Endothelial cell of umbilical vein (primary cell): Measurements from ENCODE around the gene HOXD12. TPM values are rescaled to one million over a fixed set of nuclear protein-coding genes. Genes with fewer than 3 reads are reported as not detected.

Source experiments
- BruUV-seq: library from RNA; stranded (reverse); fragments of 400-500 nt; replicated peaks from 2 replicates; lab custom pipeline; 2021; lab: Mats Ljungman, UMichigan
- CTCF ChIA-PET: fragments of 300-600, 350-600 bp; sonication (Branson Sonifier 250); formaldehyde crosslinking; loops from one replicate; lab custom pipeline; 2021; ENCODE audit warnings: antibody characterized with exemption, inconsistent platforms; lab: Charles Lee
- POLR2A ChIA-PET: fragments of 300-600, 350-600 bp; sonication (Branson Sonifier 250); formaldehyde crosslinking; loops from one replicate; lab custom pipeline; 2021; ENCODE audit warnings: antibody characterized with exemption, inconsistent platforms; lab: Charles Lee
- DNase-seq: peaks from one replicate; pipeline ENCODE4 v3.0.0-alpha.2; 2011; ENCODE audit warnings: low read depth, low spot score
- FAIRE-seq: peaks from 2 replicates; lab custom pipeline; 2011; peaks lifted over from hg19 to GRCh38; lab: Jason Lieb, UNC
- H2AFZ ChIP-seq: 2 replicates; pipeline ENCODE4 v1.6.0; 2012; ENCODE audit warnings: low read depth, low read length, control low read depth, inconsistent platforms
- H3K27ac ChIP-seq: 2 replicates; pipeline ENCODE4 v1.5.1; 2011; ENCODE audit warnings: low read depth, mild to moderate bottlenecking, control low read depth, low read length, moderate library complexity; ENCODE audit not compliant: insufficient read depth
- H3K27me3 ChIP-seq, 2 experiments: 2 replicates each; pipeline versions ENCODE4 v1.6.0 to v1.6.1; 2011; ENCODE audit warnings: low read length in 2 of 2, mixed read lengths in 1 of 2; ENCODE audit not compliant: control insufficient read depth in 2 of 2, insufficient read depth in 2 of 2
- H3K36me3 ChIP-seq, 2 experiments: 2 replicates in 1 of 2; 3 replicates in 1 of 2; pipeline ENCODE4 v1.5.1; 2011; ENCODE audit warnings: low read length in 2 of 2, mild to moderate bottlenecking in 1 of 2, moderate library complexity in 1 of 2; ENCODE audit not compliant: control insufficient read depth in 2 of 2, insufficient read depth in 2 of 2; ENCODE audit errors: extremely low read depth in 1 of 2
- H3K4me1 ChIP-seq: 3 replicates; pipeline ENCODE4 v1.5.1; 2011; ENCODE audit warnings: mild to moderate bottlenecking, low read length; ENCODE audit not compliant: control insufficient read depth, insufficient read depth; ENCODE audit errors: extremely low read depth
- H3K4me2 ChIP-seq: 2 replicates; pipeline ENCODE4 v1.6.1; 2011; ENCODE audit warnings: low read length, control low read depth, mixed read lengths; ENCODE audit not compliant: insufficient read depth
- H3K4me3 ChIP-seq, 3 experiments: fragments of 200-600 bp in 1 of 3; sonication (generic), shearing (Covaris generic) in 1 of 3; replicated peaks in 1 of 3; 2 replicates each; pipeline ENCODE4 v1.5.1; 2011 to 2016; ENCODE audit warnings: control low read depth in 3 of 3, low read length in 3 of 3, mild to moderate bottlenecking in 2 of 3, inconsistent platforms in 1 of 3, low read depth in 1 of 3, moderate library complexity in 1 of 3; ENCODE audit not compliant: insufficient read depth in 1 of 3
- H3K79me2 ChIP-seq: 2 replicates; pipeline ENCODE4 v1.6.0; 2012; ENCODE audit warnings: low read length, inconsistent platforms; ENCODE audit not compliant: control insufficient read depth, insufficient read depth
- H3K9ac ChIP-seq: replicated peaks from 2 replicates; pipeline ENCODE3; 2011; ENCODE audit warnings: low read length, control low read depth; ENCODE audit not compliant: insufficient read depth; ENCODE audit errors: extremely low read depth
- H3K9me1 ChIP-seq: replicated peaks from 3 replicates; pipeline ENCODE4 v1.6.0; 2011; ENCODE audit warnings: mild to moderate bottlenecking, low read length; ENCODE audit not compliant: control insufficient read depth, insufficient read depth; ENCODE audit errors: extremely low read depth
- H3K9me3 ChIP-seq: replicated peaks from 2 replicates; pipeline ENCODE4 v1.5.1; 2012; ENCODE audit warnings: low read length, inconsistent platforms; ENCODE audit not compliant: control insufficient read depth, insufficient read depth
- H4K20me1 ChIP-seq: replicated peaks from 2 replicates; pipeline ENCODE3; 2011; ENCODE audit warnings: mild to moderate bottlenecking, low read length; ENCODE audit not compliant: control insufficient read depth, insufficient read depth; ENCODE audit errors: extremely low read depth
- EZH2 ChIP-seq: IDR thresholded peaks from 2 replicates; pipeline ENCODE4 v1.6.1; 2012; ENCODE audit warnings: borderline replicate concordance, low read depth, mild to moderate bottlenecking, moderate library complexity, low read length, inconsistent platforms; ENCODE audit not compliant: severe bottlenecking
- JUN ChIP-seq: IDR thresholded peaks from 2 replicates; pipeline ENCODE4 v1.6.1; 2011; ENCODE audit warnings: borderline replicate concordance, low read depth; ENCODE audit not compliant: insufficient read length, insufficient read depth
- POLR2A ChIP-seq: IDR thresholded peaks from 2 replicates; pipeline ENCODE4 v1.6.1; 2012; ENCODE audit warnings: low read depth, mild to moderate bottlenecking, control low read depth, low read length
- POLR2AphosphoS5 ChIP-seq: IDR thresholded peaks from 2 replicates; pipeline ENCODE4 v1.6.1; 2012; ENCODE audit warnings: low read depth, mild to moderate bottlenecking, control low read depth, low read length, moderate library complexity; ENCODE audit not compliant: insufficient read depth
- dilution Hi-C: fragments of 300-500 bp; cut with MboI; formaldehyde crosslinking; loops from one replicate; pipeline ENCODE4 v1.15.0; 2019; ENCODE audit warnings: low sequenced_read_pairs; ENCODE audit not compliant: extremely low pct_ligation_motif_present
- intact Hi-C: fragments of 100-400 bp; cut with micrococcal nuclease; formaldehyde crosslinking; loops from one replicate; pipeline ENCODE4 v1.10.0; 2022
- polyA plus RNA-seq, 4 experiments: library from polyadenylated mRNA; depleted of rRNA in 3 of 4; stranded (reverse) in 3 of 4; unstranded in 1 of 4; fragments of >200 nt; gene quantifications; 2 replicates each; pipeline versions ENCODE4 v1.2.1 to v1.2.3, GENCODE V29; 2011 to 2012; ENCODE audit warnings: missing spikeins in 1 of 4
- total RNA-seq: library from RNA; stranded (reverse); gene quantifications from 2 replicates; pipeline ENCODE4 v1.2.3, GENCODE V29; 2021

HOXD12 gene
- total and polyA plus RNA-seq, 2 donors (not counting 3 experiments of a cell fraction or from before 2014, with no cell fraction given), result not detected

- no peak overlapping the region for H3K4me2 ChIP-seq
- H3K9me3 ChIP-seq, result no peaks in the 10 kb centered on the region
- DNase-seq (no peak), FAIRE-seq (no peak)
- POLR2A ChIA-PET, result no interaction called here
- CTCF ChIA-PET, result interaction anchor here (0.8 to 2.4 kb wide), 5 partner anchors 8 to 1404 kb away, joined by 3 to 13 read pairs (median 4); partner anchors contain the start of gene HOXD9
- dilution Hi-C loops, result no loop called here
- no peaks in the 10 kb centered on the region for H3K79me2 ChIP-seq
- H3K27ac ChIP-seq, result no peak overlapping the region
- H3K4me3 ChIP-seq, result no peak overlapping the region
- intact Hi-C loops, result no loop called here
- no peaks in the 10 kb centered on the region for H3K4me1 ChIP-seq
- no peak for TF ChIP-seq JUN
- TF ChIP-seq POLR2A, result no peak
- no peak for TF ChIP-seq POLR2AphosphoS5
- H3K36me3 ChIP-seq, result no peaks in the 10 kb centered on the region
- BruUV-seq, result no TSS peak
- no peak overlapping the region for H3K9ac ChIP-seq
- no peaks in the 10 kb centered on the region for H4K20me1 ChIP-seq
- peaks cover 86 to 97% of the 10 kb centered on the region in 2 experiments for H3K27me3 ChIP-seq
- no peak overlapping the region for H2AFZ ChIP-seq
- no peaks in the 10 kb centered on the region for H3K9me1 ChIP-seq
These were observed 3.6 kb downstream of the HOXD12 start for GRCh38 chr2:176103194-176103593.

GRCh38 chr2:176103742-176104315 lies 4.2 kb downstream of the HOXD12 start:
- Histone ChIP-seq H3K9me1 (no peaks in the 10 kb centered on the region), H3K4me3 (no peak overlapping the region), H3K4me1 (no peaks in the 10 kb centered on the region), H3K9me3 (no peaks in the 10 kb centered on the region), H4K20me1 (no peaks in the 10 kb centered on the region), H2AFZ (no peak overlapping the region), H3K9ac (no peak overlapping the region), H3K36me3 (no peaks in the 10 kb centered on the region), H3K79me2 (no peaks in the 10 kb centered on the region), H3K27me3 (peaks cover 84 to 96% of the 10 kb centered on the region in 2 experiments), H3K4me2 (no peak overlapping the region), H3K27ac (no peak overlapping the region)
- intact Hi-C loops, result no loop called here
- FAIRE-seq (no peak), DNase-seq (no peak)
- CTCF ChIA-PET, result interaction anchor here (0.5 to 2.4 kb wide), 11 partner anchors 7 to 1404 kb away, joined by 3 to 13 read pairs (median 4); no protein-coding TSS in a partner anchor
- peak; percentile 29 for TF ChIP-seq EZH2
- TF ChIP-seq POLR2A, result no peak
- dilution Hi-C loops, result no loop called here
- POLR2A ChIA-PET, result no interaction called here
- BruUV-seq, result no TSS peak
